Measurements from ENCODE around the gene COQ8A. TPM values are rescaled to one million over a fixed set of nuclear protein-coding genes. Genes with fewer than 3 reads are reported as not detected.

Gene COQ8A
- total and polyA plus RNA-seq, 10 of the 15 experiments (the other 5 are each of a cell fraction or from before 2014, with no cell fraction given): 0.72 to 24.8 (median 12.1) TPM

DNA sequence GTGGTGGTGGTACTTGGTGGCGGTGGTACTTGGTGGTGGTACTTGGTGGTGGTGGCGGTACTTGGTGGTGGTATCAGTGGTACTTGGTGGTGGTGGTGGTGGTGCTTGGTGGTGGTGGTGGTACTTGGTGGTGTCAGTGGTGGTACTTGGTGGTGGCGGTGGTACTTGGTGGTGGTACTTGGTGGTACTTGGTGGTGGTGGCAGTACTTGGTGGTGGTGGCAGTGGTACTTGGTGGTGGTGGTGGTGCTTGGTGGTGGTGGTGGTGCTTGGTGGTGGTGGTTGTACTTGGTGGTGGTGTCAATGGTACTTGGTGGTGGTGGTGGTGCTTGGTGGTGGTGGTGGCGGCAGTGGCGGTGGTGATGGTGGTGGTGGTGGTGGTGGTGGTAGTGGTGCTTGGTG, 20.2 kb downstream of the COQ8A start (continued):
- TF ChIP-seq, protein P1, sequence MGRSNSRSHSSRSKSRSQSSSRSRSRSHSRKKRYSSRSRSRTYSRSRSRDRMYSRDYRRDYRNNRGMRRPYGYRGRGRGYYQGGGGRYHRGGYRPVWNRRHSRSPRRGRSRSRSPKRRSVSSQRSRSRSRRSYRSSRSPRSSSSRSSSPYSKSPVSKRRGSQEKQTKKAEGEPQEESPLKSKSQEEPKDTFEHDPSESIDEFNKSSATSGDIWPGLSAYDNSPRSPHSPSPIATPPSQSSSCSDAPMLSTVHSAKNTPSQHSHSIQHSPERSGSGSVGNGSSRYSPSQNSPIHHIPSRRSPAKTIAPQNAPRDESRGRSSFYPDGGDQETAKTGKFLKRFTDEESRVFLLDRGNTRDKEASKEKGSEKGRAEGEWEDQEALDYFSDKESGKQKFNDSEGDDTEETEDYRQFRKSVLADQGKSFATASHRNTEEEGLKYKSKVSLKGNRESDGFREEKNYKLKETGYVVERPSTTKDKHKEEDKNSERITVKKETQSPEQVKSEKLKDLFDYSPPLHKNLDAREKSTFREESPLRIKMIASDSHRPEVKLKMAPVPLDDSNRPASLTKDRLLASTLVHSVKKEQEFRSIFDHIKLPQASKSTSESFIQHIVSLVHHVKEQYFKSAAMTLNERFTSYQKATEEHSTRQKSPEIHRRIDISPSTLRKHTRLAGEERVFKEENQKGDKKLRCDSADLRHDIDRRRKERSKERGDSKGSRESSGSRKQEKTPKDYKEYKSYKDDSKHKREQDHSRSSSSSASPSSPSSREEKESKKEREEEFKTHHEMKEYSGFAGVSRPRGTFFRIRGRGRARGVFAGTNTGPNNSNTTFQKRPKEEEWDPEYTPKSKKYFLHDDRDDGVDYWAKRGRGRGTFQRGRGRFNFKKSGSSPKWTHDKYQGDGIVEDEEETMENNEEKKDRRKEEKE (IDR thresholded peaks at IDR 0.05): no peak
- TF ChIP-seq PAX8 (IDR thresholded peaks at IDR 0.05) (no peak), JUNB (IDR thresholded peaks at IDR 0.05) (no peak), ZNF622 (IDR thresholded peaks at IDR 0.05) (no peak), TCF7 (IDR thresholded peaks at IDR 0.05; ENCODE audit: borderline replicate concordance) (no peak), TCF12 (IDR thresholded peaks at IDR 0.05; ENCODE audit: low read depth, low read length) (no peak)

DNA sequence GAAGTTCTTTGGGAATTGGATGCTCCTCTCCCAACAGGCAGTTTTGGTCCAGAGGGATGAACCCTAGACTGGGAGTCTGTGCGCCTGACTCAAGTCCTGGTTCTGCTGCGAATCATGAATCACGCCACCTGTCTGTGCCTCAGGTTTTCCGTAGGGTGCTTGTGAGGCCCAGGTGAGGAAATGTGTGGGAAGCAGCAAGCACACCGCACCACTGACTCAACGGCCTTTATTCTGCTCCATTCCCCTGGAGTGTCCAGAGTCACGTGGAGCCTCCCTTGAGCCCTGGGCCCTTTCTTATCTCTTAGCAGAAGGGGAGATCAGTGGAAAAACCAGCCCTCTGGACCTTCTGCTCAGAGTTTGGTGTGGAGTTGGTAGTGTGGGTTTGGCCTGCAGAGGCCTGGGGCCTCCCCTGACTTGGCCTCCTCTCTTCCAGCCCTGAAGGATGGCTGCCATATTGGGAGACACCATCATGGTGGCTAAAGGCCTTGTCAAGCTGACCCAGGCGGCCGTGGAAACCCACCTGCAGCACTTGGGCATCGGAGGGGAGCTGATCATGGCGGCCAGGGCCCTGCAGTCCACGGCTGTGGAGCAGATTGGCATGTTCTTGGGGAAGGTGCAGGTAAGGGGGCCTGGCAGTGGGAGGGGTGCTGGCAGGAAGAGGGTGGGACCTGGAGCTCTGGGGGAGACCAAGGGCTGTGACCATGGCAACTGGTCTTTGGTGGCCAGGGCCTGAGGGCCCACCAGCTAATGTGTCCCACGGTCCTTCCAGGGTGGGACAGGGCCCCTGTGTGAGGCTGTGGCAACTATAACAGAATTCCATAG, 21.1 kb downstream of the COQ8A start:
- CTCF ChIA-PET: no interaction called here
- no peak overlapping the region for H3K4me3 ChIP-seq
- ATAC-seq: no peak
- in situ Hi-C loops (cut with MboI): no loop called here
- H3K79me2 ChIP-seq (ENCODE audit: control insufficient read depth, insufficient read depth, low read length): no peaks in the 10 kb centered on the region
- POLR2A ChIA-PET: no interaction called here
- SMC1A ChIA-PET (ENCODE audit: uncharacterized antibody, unreplicated experiment): no interaction called here
- 90% methylated on average over 13 of the region's 13 CpGs for WGBS (ENCODE audit: insufficient coverage, insufficient replicate concordance, low lambda C conversion rate, missing lambda C conversion rate)
- no peaks in the 10 kb centered on the region; the same call in 1 of the 2 replicates for H3K4me1 ChIP-seq (ENCODE audit: control insufficient read depth, insufficient read depth, low read length)
- intact Hi-C loops (cut with micrococcal nuclease; ENCODE audit: unreplicated experiment): no loop called here
- H4K20me1 ChIP-seq (ENCODE audit: control insufficient read depth, insufficient read depth): no peaks in the 10 kb centered on the region; the same call in 1 of the 2 replicates
- no peak overlapping the region for H2AFZ ChIP-seq (ENCODE audit: control insufficient read depth, low read depth, low read length)
- H3K27ac ChIP-seq (ENCODE audit: control insufficient read depth, insufficient read depth): no peak overlapping the region
- H3K4me2 ChIP-seq (ENCODE audit: control insufficient read depth, insufficient read depth): no peak overlapping the region
- FAIRE-seq: no peak
- no peaks in the 10 kb centered on the region for H3K27me3 ChIP-seq (replicated peaks in 1 of 2; ENCODE audit: control insufficient read depth in 2 of 2, insufficient read depth in 2 of 2, low read length in 1 of 2)
- peaks cover 0 to 6% of the 10 kb centered on the region in 2 experiments; a peak in 2 of 4 replicates for H3K36me3 ChIP-seq (ENCODE audit: control insufficient read depth in 2 of 2, insufficient read depth in 2 of 2, low read length in 1 of 2)
- RAD21 ChIA-PET (ENCODE audit: unreplicated experiment): no interaction called here
- H3K9me3 ChIP-seq (replicated peaks; ENCODE audit: control insufficient read depth, insufficient read depth, low read length): no peaks in the 10 kb centered on the region; the same call in 2 of the 3 replicates
- BruUV-seq (replicated peaks): no TSS peak
- no peak overlapping the region for H3K9ac ChIP-seq (ENCODE audit: control insufficient read depth, insufficient read depth, low read length)
- no peak for DNase-seq (ENCODE audit: low read depth, low spot score)
- no peak for TF ChIP-seq RCOR1 (conservative IDR thresholded peaks at IDR 0.05; ENCODE audit: low read depth, low read length)
- no peak for TF ChIP-seq SMC3 (IDR thresholded peaks at IDR 0.05; ENCODE audit: borderline replicate concordance, low read length)
- TF ChIP-seq, protein P2, sequence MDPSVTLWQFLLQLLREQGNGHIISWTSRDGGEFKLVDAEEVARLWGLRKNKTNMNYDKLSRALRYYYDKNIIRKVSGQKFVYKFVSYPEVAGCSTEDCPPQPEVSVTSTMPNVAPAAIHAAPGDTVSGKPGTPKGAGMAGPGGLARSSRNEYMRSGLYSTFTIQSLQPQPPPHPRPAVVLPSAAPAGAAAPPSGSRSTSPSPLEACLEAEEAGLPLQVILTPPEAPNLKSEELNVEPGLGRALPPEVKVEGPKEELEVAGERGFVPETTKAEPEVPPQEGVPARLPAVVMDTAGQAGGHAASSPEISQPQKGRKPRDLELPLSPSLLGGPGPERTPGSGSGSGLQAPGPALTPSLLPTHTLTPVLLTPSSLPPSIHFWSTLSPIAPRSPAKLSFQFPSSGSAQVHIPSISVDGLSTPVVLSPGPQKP (IDR thresholded peaks at IDR 0.05; ENCODE audit: low read depth, low read length): no peak
- no peak for TF ChIP-seq KDM1A (IDR thresholded peaks at IDR 0.05; ENCODE audit: borderline replicate concordance)
- no peak for TF ChIP-seq HDAC6 (IDR thresholded peaks at IDR 0.05; ENCODE audit: unreplicated experiment)
- TF ChIP-seq CREB1 (IDR thresholded peaks at IDR 0.05; ENCODE audit: low read depth): no peak
- TF ChIP-seq, protein P1 (IDR thresholded peaks at IDR 0.05): no peak
- no peak for TF ChIP-seq RFX5 (IDR thresholded peaks at IDR 0.05; ENCODE audit: low read depth, low read length)
- no peak for TF ChIP-seq TARDBP (IDR thresholded peaks at IDR 0.05; ENCODE audit: borderline replicate concordance)
- TF ChIP-seq ZNF384 (IDR thresholded peaks at IDR 0.05; ENCODE audit: borderline replicate concordance, low read depth, low read length): no peak
- TF ChIP-seq JUND (IDR thresholded peaks at IDR 0.05; ENCODE audit: low read depth, low read length): no peak
- no peak for TF ChIP-seq ZNF274 (IDR thresholded peaks at IDR 0.05; ENCODE audit: insufficient read depth, insufficient read length)

Measured in GM12878 (cell line).